Measurements from ENCODE around the gene MYBL2.

MYBL2 gene

GRCh38 chr20:43722153-43722505 is 55.2 kb downstream of the MYBL2 start:
- no peak for DNase-seq (ENCODE audit: low read depth, low spot score)

- DNase-seq (ENCODE audit: low read depth, low spot score) = no peak
These were observed 56.3 kb downstream of the MYBL2 start for GRCh38 chr20:43723186-43723585.

DNA sequence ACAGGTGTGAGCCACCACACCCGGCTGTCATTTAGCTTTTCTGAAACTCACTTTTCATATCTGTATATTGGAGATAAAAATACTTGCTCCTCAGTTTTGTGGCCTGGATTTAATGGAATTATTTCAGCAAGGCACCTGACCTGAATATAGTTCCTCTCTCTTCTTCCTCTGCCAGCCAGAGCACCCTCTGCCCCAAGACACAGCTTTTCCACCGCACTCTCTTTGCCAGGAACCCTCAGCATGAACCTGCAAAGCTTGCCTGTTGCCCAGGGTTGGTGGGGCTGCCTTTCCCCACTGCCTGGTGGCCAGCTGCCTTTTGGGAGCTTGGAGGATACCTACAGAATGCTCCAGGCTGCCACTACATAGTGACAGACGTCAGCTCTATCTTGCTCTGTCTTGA is 56.8 kb downstream of the MYBL2 start:
- no peak for DNase-seq (ENCODE audit: low read depth, low spot score)

GRCh38 chr20:43724383-43724782 is 57.5 kb downstream of the MYBL2 start:
- DNase-seq (ENCODE audit: low read depth, low spot score) = no peak

- DNase-seq (ENCODE audit: low read depth, low spot score) = no peak
These were observed 58.8 kb downstream of the MYBL2 start for GRCh38 chr20:43725666-43726065.

- DNase-seq (ENCODE audit: low read depth, low spot score) = no peak
These were observed 59.4 kb downstream of the MYBL2 start for GRCh38 chr20:43726333-43726732.

DNA sequence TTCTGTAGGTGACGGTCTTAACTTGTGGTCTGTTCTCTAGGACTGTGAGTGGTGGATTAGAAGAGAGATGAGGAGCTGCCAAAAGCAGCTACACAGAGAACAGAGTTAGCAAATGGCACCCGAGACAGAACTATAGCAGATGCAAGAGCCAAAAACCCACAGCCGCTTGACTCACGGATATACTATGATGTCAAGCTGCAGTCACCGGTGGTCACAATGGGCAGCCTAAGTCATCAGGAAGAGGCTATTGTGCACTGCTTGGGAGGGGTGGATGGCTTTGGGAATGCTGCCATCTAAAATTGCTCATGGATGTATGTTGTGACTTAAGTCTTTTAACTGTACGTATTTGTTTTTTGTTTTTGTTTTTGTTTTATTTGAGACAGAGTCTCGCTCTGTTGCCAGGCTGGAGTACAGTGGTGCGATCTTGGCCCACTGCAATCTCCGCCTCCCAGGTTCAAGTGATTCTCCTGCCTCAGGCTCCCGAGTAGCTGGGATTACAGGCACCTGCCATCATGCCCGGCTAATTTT is 60.0 kb downstream of the MYBL2 start, which contains the start of gene GTSF1L:
TSS of gene GTSF1L (minus strand) at position 192 of the 528 bp plus-strand sequence. CDS start 308 bp downstream, outside the sequence.
- no peak for DNase-seq (ENCODE audit: low read depth, low spot score)

GRCh38 chr20:43727980-43728590 is 61.2 kb downstream of the MYBL2 start:
- no peak for DNase-seq (ENCODE audit: low read depth, low spot score)

DNA sequence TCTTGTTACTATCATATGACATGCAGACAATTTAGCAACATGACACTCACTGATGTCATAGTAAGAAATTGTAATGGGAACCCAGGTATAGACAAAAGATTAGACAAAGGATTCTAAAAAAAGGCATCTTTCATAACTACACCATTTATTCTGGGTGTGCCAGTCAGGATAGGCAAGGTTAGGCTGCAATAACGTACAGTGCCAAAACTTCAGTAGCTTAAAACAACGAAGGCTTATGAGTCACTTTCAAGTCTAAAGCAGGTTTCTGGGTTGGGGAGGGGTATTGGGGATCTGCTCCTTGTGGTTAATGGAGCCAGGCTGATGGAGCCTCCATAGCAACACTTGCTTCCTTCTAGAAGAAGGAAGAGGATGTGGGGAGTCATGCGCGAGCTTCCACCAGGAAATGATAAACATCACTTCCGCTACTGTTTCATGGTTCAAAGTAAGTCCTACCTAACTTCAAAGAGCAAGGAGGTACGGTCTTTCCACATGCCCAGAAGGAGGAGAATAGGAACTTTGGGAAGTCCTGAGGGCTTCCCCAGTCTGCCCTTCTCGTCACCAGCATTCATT is 61.9 kb downstream of the MYBL2 start:
- DNase-seq (ENCODE audit: low read depth, low spot score) = no peak

DNA sequence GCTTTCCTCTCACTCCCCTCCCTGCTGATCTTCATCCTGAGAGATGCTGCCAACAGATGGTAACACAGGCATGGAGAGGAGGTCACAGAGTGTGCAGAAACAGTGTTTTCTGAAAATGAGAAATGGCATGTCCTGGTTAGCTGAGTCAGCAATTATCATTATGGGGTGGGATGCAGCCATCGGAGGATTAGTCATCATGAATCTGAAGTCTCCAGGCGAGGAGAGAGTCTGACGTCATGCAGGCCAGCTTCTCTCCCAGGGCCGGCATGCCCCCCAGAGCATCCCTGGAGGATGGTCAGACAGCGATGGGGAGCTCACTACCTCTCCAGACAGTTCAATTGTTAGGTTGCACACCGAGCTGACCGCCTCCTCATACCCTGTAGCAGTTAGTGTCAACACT is 64.6 kb downstream of the MYBL2 start:
- DNase-seq (ENCODE audit: low read depth, low spot score) = no peak

GRCh38 chr20:43731927-43732326 is 65.0 kb downstream of the MYBL2 start:
- no peak for DNase-seq (ENCODE audit: low read depth, low spot score)

- DNase-seq (ENCODE audit: low read depth, low spot score) = no peak
These were observed 69.8 kb downstream of the MYBL2 start for GRCh38 chr20:43736588-43737158.

DNA sequence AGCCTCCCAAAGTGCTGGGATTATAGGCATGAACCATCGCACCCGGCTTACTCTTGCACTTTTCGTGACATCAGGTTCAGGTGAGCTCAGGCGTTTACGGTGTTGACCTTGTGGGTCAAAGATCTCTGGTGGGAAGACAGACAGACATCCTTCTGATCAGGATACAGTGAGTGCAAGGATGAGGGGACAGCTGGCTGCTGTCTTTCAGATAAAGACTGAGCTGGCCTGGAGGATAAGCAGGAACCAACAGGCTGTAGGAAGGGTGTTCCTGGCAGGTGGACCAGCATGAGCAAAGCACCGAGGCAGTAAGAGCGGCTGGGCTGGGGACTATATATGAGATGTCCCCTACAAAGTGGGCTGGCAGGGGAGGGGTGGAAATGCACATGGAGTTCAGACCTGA is 71.0 kb downstream of the MYBL2 start:
- no peak for DNase-seq (ENCODE audit: low read depth, low spot score)

GRCh38 chr20:43739148-43739749 is 72.3 kb downstream of the MYBL2 start:
- no peak for DNase-seq (ENCODE audit: low read depth, low spot score)

GRCh38 chr20:43740642-43741041 is 73.7 kb downstream of the MYBL2 start:
- no peak for DNase-seq (ENCODE audit: low read depth, low spot score)

- DNase-seq (ENCODE audit: low read depth, low spot score) = no peak
These were observed 77.3 kb downstream of the MYBL2 start for GRCh38 chr20:43744151-43744611.

- DNase-seq (ENCODE audit: low read depth, low spot score) = no peak
These were observed 78.2 kb downstream of the MYBL2 start for GRCh38 chr20:43744966-43745730.

DNA sequence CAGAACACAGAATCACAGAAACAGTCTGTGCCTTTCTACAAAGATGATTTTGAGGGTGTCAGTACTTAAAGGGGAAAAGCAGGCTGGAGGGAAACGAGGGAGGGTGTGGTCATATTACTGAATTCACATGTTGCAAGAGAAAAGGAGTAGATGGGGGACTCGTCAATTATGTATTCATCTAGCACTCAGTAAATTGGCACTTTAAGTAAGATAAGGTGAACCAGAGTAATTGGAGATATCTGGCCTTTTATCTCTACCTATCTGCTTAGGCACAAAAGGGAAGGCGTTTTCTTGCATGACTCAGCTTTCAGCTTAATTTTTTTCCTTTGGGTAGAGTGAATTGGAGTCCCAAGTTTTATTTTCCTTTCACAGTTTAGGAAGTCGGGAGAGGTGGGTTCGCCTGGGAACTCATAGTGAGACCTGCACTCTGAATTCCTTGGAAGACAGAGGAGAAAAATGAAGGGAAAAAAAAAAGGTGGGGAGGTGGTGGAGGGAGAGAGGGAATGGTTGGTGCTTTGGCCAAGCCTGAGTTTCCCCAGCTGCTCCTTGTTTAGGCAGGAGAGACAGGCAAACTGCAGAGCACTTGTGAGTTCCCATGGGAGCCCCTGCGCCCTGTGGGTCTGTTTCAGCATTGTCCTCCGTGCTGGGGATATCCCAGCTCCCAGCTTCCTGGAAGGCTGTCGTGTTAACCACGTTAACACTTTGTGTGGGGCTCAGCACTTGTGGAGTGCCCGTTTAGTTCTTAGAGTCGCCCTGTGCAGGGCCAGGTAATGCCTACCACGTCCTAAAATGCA is 79.6 kb downstream of the MYBL2 start:
- DNase-seq (ENCODE audit: low read depth, low spot score) = no peak

- DNase-seq (ENCODE audit: low read depth, low spot score) = no peak
These were observed 81.4 kb downstream of the MYBL2 start for GRCh38 chr20:43748274-43748673.

GRCh38 chr20:43749734-43750294 is 82.9 kb downstream of the MYBL2 start:
- DNase-seq (ENCODE audit: low read depth, low spot score) = no peak

DNA sequence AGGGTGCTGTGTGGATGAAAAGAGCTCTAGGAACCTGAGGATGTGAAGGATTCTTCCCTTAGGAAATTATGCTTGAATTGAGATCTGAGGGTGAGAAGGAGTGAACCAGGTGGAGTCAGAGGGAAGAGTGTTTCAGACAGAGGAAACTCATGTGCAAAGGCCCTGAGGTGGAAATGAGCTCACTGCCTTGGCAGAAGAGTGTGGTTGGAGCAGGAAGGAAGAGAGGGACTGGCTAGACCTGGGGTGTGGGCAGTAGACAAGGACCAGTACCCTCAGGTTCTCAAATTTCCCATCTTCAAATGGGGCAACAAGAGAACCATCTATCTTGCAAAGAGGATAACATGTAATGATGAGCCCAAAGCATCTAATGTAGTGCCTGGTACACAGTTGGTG is 83.9 kb downstream of the MYBL2 start:
- no peak for DNase-seq (ENCODE audit: low read depth, low spot score)

Data from smooth muscle cell of the brain vasculature (primary cell).